DND-41 (cell line): ENCODE measurements around the gene ARHGAP15.

ENCODE experiments used
- CTCF ChIP-seq: IDR thresholded peaks from 2 replicates; pipeline ENCODE4 v1.5.1; 2012; ENCODE audit warnings: borderline replicate concordance, low read length, moderate library complexity, mild to moderate bottlenecking; ENCODE audit not compliant: poor library complexity, severe bottlenecking; ENCODE audit errors: extremely low read depth
- EZH2 ChIP-seq: IDR thresholded peaks from 3 replicates; pipeline ENCODE4 v1.6.1; 2012; ENCODE audit warnings: borderline replicate concordance, low read depth, mild to moderate bottlenecking, moderate library complexity, low read length, inconsistent platforms; ENCODE audit not compliant: severe bottlenecking

- TF ChIP-seq CTCF = no peak
- TF ChIP-seq EZH2 = no peak
Observed at GRCh38 chr2:143762176-143762928, 633.1 kb downstream of the ARHGAP15 start.
